ENCODE measurements around the gene MAPK8IP2.

The MAPK8IP2 gene

DNA sequence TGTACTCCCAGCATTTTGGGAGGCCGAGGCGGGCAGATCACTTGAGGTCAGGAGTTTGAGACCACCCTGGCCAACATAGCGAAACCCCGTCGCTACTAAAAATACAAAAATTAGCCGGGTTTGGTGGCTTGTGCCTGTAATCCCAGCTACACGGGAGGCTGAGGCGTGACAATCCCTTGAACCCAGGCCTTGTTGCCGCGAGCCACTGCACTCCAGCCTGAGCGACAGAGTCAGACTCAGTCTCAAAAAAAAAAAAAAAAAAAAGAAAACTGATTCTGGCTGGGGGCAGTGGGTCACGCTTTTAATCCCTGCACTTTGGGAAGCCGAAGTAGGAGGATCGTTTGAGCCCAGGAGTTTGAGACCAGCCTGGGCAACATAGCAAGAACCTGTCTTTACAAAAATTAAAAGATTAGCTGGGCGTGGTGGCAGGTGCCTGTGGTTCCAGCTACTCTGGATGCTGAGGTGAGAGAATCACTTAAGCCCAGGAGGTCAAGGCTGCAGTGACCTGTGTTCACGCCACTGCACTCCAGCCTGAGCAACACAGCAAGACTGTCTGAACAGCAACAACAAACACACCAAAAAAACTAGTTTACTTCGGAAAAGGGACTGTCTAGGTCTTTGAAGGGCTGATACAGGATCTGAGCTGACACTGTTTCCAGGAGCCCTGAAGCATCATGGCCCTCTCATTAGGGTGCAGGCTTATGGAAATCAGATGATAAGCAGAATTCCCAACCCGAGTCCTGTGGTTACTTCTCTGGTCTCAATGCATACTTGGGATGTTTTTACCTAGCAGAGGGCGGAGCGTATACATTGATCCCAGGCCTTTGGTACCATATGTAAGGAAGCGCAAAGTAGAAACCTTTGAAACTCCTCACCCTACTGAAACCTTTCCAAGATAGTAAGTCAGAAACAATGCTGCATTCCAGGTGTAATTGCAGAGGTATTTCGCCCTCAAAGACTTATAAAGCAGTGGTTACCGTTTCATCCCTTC lies 16.2 kb upstream of the MAPK8IP2 start:
- H3K4me3 ChIP-seq (replicated peaks; ENCODE audit: low read depth, low read length) = no peak overlapping the region; the same call in 1 of the 2 replicates
- TF ChIP-seq, protein P1, sequence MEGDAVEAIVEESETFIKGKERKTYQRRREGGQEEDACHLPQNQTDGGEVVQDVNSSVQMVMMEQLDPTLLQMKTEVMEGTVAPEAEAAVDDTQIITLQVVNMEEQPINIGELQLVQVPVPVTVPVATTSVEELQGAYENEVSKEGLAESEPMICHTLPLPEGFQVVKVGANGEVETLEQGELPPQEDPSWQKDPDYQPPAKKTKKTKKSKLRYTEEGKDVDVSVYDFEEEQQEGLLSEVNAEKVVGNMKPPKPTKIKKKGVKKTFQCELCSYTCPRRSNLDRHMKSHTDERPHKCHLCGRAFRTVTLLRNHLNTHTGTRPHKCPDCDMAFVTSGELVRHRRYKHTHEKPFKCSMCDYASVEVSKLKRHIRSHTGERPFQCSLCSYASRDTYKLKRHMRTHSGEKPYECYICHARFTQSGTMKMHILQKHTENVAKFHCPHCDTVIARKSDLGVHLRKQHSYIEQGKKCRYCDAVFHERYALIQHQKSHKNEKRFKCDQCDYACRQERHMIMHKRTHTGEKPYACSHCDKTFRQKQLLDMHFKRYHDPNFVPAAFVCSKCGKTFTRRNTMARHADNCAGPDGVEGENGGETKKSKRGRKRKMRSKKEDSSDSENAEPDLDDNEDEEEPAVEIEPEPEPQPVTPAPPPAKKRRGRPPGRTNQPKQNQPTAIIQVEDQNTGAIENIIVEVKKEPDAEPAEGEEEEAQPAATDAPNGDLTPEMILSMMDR (IDR thresholded peaks at IDR 0.05; ENCODE audit: low read depth, low read length, missing control alignments) = no peak
- DNase-seq (ENCODE audit: extremely low read depth, low read depth) = no peak

DNA sequence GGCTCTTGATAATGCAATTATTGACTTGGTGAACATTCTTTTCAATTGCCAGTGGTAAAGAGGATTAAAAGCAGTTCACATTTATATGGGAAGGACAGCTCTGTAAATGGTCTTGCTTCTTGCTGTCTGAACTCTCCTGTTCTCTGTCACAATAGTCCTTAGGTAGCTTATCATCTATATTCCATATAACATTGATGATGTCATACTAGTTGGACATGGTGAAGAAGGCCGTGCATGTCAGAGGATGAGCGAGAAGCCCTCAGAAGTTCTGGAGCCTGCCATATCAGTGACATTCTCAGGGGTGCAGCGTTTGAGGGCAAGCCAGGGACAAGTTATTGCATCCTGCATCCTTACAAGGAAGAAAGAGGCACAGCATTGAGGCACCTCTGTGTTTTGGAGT lies 15.4 kb upstream of the MAPK8IP2 start:
- H3K4me3 ChIP-seq (replicated peaks; ENCODE audit: low read depth, low read length) = no peak overlapping the region
- DNase-seq (ENCODE audit: extremely low read depth, low read depth) = no peak
- TF ChIP-seq, protein P1 (IDR thresholded peaks at IDR 0.05; ENCODE audit: low read depth, low read length, missing control alignments) = no peak

DNA sequence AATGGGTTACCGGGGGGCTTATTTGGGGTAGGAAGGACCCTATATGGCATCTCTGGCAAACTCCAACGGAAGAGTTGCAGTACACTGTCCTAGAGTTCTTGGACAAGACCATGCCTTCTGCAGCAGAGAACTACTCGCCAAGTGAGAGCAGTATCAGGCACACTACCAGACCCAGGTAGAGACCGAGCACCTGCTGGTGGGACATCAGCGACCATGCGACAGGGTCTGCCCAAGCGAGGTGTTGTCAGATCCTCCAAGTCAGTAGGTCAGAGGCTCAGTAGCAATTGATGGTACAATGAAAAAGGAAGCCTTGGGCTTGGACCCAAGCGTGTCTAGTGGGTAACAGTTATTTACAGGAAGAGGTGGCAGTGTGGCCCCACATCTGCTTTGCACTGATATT lies 14.8 kb upstream of the MAPK8IP2 start:
- TF ChIP-seq, protein P1 (IDR thresholded peaks at IDR 0.05; ENCODE audit: low read depth, low read length, missing control alignments) = no peak
- DNase-seq (ENCODE audit: extremely low read depth, low read depth) = no peak
- no peak overlapping the region for H3K4me3 ChIP-seq (replicated peaks; ENCODE audit: low read depth, low read length)

DNA sequence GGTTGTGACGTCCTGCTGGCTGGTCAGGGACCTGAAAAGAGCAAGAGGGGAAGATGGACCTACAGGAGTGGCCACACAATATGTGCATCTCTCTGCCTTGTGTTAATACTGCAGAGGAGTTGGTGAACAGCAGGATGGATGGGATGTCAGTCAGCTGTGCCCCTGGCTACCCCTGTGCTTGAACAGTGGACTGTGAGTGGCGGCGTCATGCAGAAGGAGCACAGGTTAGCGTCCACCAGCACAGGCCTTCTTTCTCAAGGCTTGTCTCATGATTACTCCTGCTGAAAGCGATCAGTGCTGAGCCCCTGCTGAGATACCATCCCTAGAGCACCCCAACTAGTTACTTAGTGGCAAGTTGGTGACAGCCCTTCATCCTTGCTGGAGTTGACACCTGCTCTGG lies 14.2 kb upstream of the MAPK8IP2 start:
- TF ChIP-seq, protein P1 (IDR thresholded peaks at IDR 0.05; ENCODE audit: low read depth, low read length, missing control alignments) = no peak
- no peak overlapping the region for H3K4me3 ChIP-seq (replicated peaks; ENCODE audit: low read depth, low read length)
- DNase-seq (ENCODE audit: extremely low read depth, low read depth) = no peak

DNA sequence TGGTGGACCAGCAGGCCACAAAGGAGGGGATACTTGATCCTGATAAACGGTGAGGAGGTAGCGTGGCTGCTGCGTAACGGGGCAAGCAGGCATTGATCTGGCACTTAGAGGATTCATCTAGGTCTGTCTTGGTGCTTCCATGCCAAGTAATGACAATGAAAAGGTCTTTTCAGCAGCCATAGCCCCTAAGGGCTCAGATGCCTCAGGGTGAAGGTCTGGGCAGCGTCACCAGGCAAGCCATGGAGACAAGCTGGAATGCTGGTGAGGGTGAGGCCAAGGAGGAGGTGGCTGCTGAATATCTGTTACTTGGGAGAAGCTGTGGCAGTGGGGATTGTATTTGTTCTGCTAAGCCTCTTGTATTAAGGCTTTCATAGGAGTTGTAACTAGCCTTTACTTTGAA lies 13.2 kb upstream of the MAPK8IP2 start:
- no peak for DNase-seq (ENCODE audit: extremely low read depth, low read depth)
- TF ChIP-seq, protein P1 (IDR thresholded peaks at IDR 0.05; ENCODE audit: low read depth, low read length, missing control alignments) = no peak
- no peak overlapping the region for H3K4me3 ChIP-seq (replicated peaks; ENCODE audit: low read depth, low read length)

DNA sequence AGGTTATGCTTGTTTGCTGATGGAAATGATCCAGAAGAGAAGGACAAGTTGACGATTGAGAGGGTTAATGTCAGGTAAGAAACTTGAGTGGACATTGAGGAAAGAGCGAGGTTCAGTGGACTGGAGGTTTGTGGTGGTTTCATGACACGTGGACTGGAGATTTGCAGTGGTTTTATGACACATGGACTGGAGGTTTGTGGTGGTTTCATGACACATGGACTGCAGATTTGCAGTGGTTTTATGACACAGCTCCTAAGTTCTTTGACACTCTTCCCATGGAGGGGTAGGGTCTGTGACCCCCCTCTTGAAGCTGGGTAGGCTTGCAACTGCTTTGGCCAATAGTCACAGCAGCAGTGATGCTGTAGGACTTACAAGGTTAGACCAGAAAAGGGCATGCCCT lies 5.4 kb upstream of the MAPK8IP2 start:
- DNase-seq (ENCODE audit: extremely low read depth, low read depth) = no peak
- no peak overlapping the region for H3K4me3 ChIP-seq (replicated peaks; ENCODE audit: low read depth, low read length)
- TF ChIP-seq, protein P1 (IDR thresholded peaks at IDR 0.05; ENCODE audit: low read depth, low read length, missing control alignments) = no peak
